WI38 (cell line): ENCODE measurements around the gene ZDHHC11B.

Experiments
- H3K4me3 ChIP-seq: 2 replicates; pipeline ENCODE4 v1.5.1; 2011; ENCODE audit warnings: low read depth, mild to moderate bottlenecking, control low read depth, low read length
- CTCF ChIP-seq: IDR thresholded peaks from 2 replicates; pipeline ENCODE4 v1.5.1; 2012; ENCODE audit warnings: low read depth, mild to moderate bottlenecking, control low read depth, low read length

The ZDHHC11B gene

GRCh38 chr5:668283-668995 lies 116.1 kb downstream of the ZDHHC11B start:
- no peak for TF ChIP-seq CTCF

GRCh38 chr5:666816-667498 lies 117.6 kb downstream of the ZDHHC11B start:
- TF ChIP-seq CTCF = no peak

More at GRCh38 chr5:668283-668995, 116.1 kb downstream of the ZDHHC11B start:
- no peak overlapping the region for H3K4me3 ChIP-seq

DNA sequence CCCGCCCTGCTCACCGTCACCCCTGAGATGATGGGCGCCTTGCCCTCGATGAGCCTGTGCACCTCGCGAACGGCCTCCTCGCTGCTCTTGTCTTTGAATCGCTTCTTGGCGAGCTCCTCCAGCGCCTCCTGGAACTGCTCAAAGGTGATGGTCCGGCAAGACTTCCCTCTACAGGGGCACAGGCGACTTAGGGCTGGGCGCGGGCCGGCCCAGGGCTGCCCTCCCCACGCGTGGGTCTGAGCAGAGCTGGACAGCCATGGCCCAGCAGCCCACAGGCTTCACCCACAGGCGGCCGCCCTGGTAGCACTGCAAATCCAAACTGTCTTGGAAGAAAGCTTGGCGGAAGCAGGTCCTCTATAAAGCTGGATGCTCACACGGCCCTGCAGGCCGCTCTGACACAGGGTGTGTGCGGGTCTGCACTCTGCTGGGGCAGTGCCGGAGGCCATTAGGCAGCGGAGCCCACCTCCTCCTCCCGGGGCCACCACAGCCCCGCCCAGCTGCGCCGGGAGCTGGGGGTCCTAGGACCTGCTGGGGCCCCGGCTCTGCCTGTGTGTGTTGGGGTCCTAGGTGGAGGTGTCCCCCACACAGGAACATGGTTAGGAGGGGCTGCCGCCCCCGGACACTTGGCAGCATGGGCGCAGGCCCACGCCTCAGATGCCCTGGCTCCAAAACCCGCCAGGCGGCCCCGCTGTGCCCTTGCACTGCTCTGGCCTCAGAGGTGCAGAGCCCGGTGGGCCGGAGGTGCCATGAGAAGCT lies 118.4 kb downstream of the ZDHHC11B start:
- H3K4me3 ChIP-seq = no peak overlapping the region
- TF ChIP-seq CTCF = no peak

More at GRCh38 chr5:666816-667498, 117.6 kb downstream of the ZDHHC11B start:
- H3K4me3 ChIP-seq = no peak overlapping the region

DNA sequence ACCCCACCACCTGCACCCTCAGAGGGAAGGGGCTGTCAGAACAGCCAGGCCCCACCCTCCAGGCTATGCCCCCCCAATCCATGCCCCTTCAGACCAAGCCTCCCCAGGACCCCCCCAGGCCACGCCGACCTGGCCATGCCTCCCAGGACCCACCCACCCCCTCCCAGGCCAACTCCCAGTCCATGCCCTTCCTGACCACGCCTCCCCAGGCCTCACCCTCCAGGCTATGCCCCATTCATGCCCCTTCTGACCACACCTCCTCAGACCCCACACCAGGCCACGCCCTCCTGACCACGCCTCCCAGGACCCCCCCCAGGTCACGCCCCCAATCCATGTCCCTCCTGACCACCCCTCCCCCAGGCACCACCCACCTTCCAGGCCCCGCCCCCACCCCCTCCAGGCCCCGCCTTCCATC lies 119.0 kb downstream of the ZDHHC11B start:
- H3K4me3 ChIP-seq = no peak overlapping the region
- no peak for TF ChIP-seq CTCF

DNA sequence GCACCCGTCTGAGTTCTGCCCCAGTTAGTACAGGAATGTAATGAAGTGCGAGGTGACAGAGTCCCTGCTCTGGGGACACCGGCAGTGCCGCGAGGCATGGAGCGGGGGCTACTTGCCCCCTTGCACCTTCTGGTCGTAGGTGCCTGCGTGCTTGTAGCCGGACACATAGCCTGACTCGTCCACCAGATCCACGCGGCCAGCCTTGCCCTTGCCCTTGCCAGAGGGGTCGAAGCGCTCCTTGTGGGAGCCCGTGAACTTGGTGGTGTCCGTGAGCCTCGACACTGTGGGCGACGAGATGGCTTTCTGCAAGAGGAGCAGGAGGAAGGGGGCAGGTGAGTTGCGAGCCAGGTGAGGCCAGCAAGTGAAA lies 119.6 kb downstream of the ZDHHC11B start:
- no peak for TF ChIP-seq CTCF
- no peak overlapping the region for H3K4me3 ChIP-seq

- no peak for TF ChIP-seq CTCF
- no peak overlapping the region for H3K4me3 ChIP-seq
Observed at GRCh38 chr5:664343-664993, 120.1 kb downstream of the ZDHHC11B start.
